ENCODE results near the gene SOCS7.

- peak in 1 of 2 donors; percentile 22 for TF ChIP-seq POLR2A (IDR thresholded peaks at IDR 0.05)
- TF ChIP-seq CTCF (IDR thresholded peaks at IDR 0.05): no peak
- peak; percentile 66 to 79 for TF ChIP-seq POLR2AphosphoS5 (IDR thresholded peaks at IDR 0.05; ENCODE audit: insufficient read depth in 1 of 2, low read depth in 1 of 2)
Measured at GRCh38 chr17:38351412-38352222, at the start of gene SOCS7.
